ENCODE results near the gene LRRC72.
"Not testable (repeated sequence)": the region's sequence is repeated elsewhere in the genome, so short reads cannot be mapped to it uniquely, and the experiment has no call there.

Gene LRRC72

GRCh38 chr7:16529697-16530096 is 3.1 kb downstream of the LRRC72 start:
- TF ChIP-seq CTCF (IDR thresholded peaks at IDR 0.05; ENCODE audit: unreplicated experiment in 3 of 3), result no peak

GRCh38 chr7:16531707-16532106 is 5.1 kb downstream of the LRRC72 start:
- Mint-ChIP-seq H3K27me3 (ENCODE audit: low read depth) (no peaks in the 10 kb centered on the region), H3K36me3 (ENCODE audit: low read depth) (no peaks in the 10 kb centered on the region), H3K27ac (no peak overlapping the region), H3K9me3 (no peaks in the 10 kb centered on the region), H3K4me1 (no peaks in the 10 kb centered on the region), H3K4me3 (no peak overlapping the region)
- no peak for TF ChIP-seq CTCF (IDR thresholded peaks at IDR 0.05; ENCODE audit: unreplicated experiment in 3 of 3)

More at GRCh38 chr7:16529697-16530096, 3.1 kb downstream of the LRRC72 start:
- H3K36me3 Mint-ChIP-seq (ENCODE audit: low read depth), result no peaks in the 10 kb centered on the region
- H3K9me3 Mint-ChIP-seq, result no peaks in the 10 kb centered on the region
- no peaks in the 10 kb centered on the region for H3K4me1 Mint-ChIP-seq
- no peak overlapping the region for H3K4me3 Mint-ChIP-seq
- no peak overlapping the region for H3K27ac Mint-ChIP-seq
- H3K27me3 Mint-ChIP-seq (ENCODE audit: low read depth), result no peaks in the 10 kb centered on the region

- TF ChIP-seq CTCF (IDR thresholded peaks at IDR 0.05; ENCODE audit: unreplicated experiment in 3 of 3), result no peak
- H3K27ac Mint-ChIP-seq, result no peak overlapping the region
- H3K9me3 Mint-ChIP-seq, result no peaks in the 10 kb centered on the region
- no peak overlapping the region for H3K4me3 Mint-ChIP-seq
- no peaks in the 10 kb centered on the region for H3K36me3 Mint-ChIP-seq (ENCODE audit: low read depth)
- H3K4me1 Mint-ChIP-seq, result no peaks in the 10 kb centered on the region
- H3K27me3 Mint-ChIP-seq (ENCODE audit: low read depth), result no peaks in the 10 kb centered on the region
Measured at GRCh38 chr7:16532272-16532671, 5.6 kb downstream of the LRRC72 start.

GRCh38 chr7:16535500-16535899 is 8.9 kb downstream of the LRRC72 start:
- Mint-ChIP-seq H3K36me3 (ENCODE audit: low read depth) (no peaks in the 10 kb centered on the region), H3K9me3 (no peaks in the 10 kb centered on the region), H3K27me3 (ENCODE audit: low read depth) (no peaks in the 10 kb centered on the region), H3K4me1 (no peaks in the 10 kb centered on the region), H3K27ac (no peak overlapping the region), H3K4me3 (no peak overlapping the region)
- TF ChIP-seq CTCF (IDR thresholded peaks at IDR 0.05; ENCODE audit: unreplicated experiment in 3 of 3), result no peak

GRCh38 chr7:16540559-16540958 is 13.9 kb downstream of the LRRC72 start:
- not testable (repeated sequence) for H3K4me1 Mint-ChIP-seq, H3K27ac Mint-ChIP-seq, H3K4me3 Mint-ChIP-seq

GRCh38 chr7:16542401-16542800 is 15.8 kb downstream of the LRRC72 start:
- no peak for TF ChIP-seq CTCF (IDR thresholded peaks at IDR 0.05; ENCODE audit: unreplicated experiment in 3 of 3)
- no peaks in the 10 kb centered on the region for H3K9me3 Mint-ChIP-seq
- no peak overlapping the region for H3K27ac Mint-ChIP-seq
- no peaks in the 10 kb centered on the region for H3K27me3 Mint-ChIP-seq (ENCODE audit: low read depth)
- no peak overlapping the region for H3K4me3 Mint-ChIP-seq
- H3K4me1 Mint-ChIP-seq, result no peaks in the 10 kb centered on the region
- H3K36me3 Mint-ChIP-seq (ENCODE audit: low read depth), result no peaks in the 10 kb centered on the region

More at GRCh38 chr7:16540559-16540958, 13.9 kb downstream of the LRRC72 start:
- not testable (repeated sequence) for H3K36me3 Mint-ChIP-seq (ENCODE audit: low read depth); H3K27me3 Mint-ChIP-seq (ENCODE audit: low read depth); H3K9me3 Mint-ChIP-seq

All from nephron (organoid).